Spleen (tissue), 7 donors: ENCODE measurements around the gene SIDT2.

Experiments
- POLR2A ChIP-seq, 3 donors: fragments of 450-650 bp; IDR thresholded peaks; one replicate each; pipeline ENCODE4 v1.5.1; 2017; ENCODE audit warnings: antibody characterized with exemption in 3 of 3, mild to moderate bottlenecking in 1 of 3
- POLR2AphosphoS5 ChIP-seq, 3 donors: sonication (generic); formaldehyde crosslinking; IDR thresholded peaks; one replicate each; pipeline ENCODE4 v1.5.1; 2017; ENCODE audit warnings: antibody characterized with exemption in 3 of 3
- TF ChIP-seq, protein P1 (sequence below), 11 experiments: fragments of 200-600 bp in 7 of 11; fragments of 450-650 bp in 4 of 11; sonication (generic) in 4 of 11; IDR thresholded peaks in 8 of 11; conservative IDR thresholded peaks in 3 of 11; 1 replicate in 7 of 11; 2 replicates in 4 of 11; pipeline versions ENCODE4 v1.4.0 to v1.8.0; 2016 to 2021; ENCODE audit warnings: antibody characterized with exemption in 11 of 11, inconsistent platforms in 4 of 11, mild to moderate bottlenecking in 1 of 11
- donor health status: DM: no; HTN: no; CAD: no; lungs with moderate emphysema.
- donor health status: DM: no; HTN: no; CAD: no.
- donor health status: DM: no; HTN: no; CAD: no.

- TF ChIP-seq, protein P1, sequence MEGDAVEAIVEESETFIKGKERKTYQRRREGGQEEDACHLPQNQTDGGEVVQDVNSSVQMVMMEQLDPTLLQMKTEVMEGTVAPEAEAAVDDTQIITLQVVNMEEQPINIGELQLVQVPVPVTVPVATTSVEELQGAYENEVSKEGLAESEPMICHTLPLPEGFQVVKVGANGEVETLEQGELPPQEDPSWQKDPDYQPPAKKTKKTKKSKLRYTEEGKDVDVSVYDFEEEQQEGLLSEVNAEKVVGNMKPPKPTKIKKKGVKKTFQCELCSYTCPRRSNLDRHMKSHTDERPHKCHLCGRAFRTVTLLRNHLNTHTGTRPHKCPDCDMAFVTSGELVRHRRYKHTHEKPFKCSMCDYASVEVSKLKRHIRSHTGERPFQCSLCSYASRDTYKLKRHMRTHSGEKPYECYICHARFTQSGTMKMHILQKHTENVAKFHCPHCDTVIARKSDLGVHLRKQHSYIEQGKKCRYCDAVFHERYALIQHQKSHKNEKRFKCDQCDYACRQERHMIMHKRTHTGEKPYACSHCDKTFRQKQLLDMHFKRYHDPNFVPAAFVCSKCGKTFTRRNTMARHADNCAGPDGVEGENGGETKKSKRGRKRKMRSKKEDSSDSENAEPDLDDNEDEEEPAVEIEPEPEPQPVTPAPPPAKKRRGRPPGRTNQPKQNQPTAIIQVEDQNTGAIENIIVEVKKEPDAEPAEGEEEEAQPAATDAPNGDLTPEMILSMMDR (IDR thresholded peaks at IDR 0.05 in 8 of 11, conservative IDR thresholded peaks at IDR 0.05 in 3 of 11): no peak
- TF ChIP-seq POLR2AphosphoS5 (IDR thresholded peaks at IDR 0.05) (peak in 2 of 3 donors; percentile 56 to 70), POLR2A (IDR thresholded peaks at IDR 0.05) (no peak)
These were observed 43.4 kb downstream of the SIDT2 start for GRCh38 chr11:117221775-117222517.
